GM23338 (cell line): ENCODE measurements around the gene TNNC1. TPM values are rescaled to one million over a fixed set of nuclear protein-coding genes. Genes with fewer than 3 reads are reported as not detected.

Source experiments
- ATAC-seq: fragments of 200-7000 bp; cut with Tn5 transposase; 3 replicates; pipeline ENCODE4 v1.9.1; 2020
- DNase-seq: peaks from one replicate; pipeline ENCODE4 v3.0.0-alpha.2; 2015; ENCODE audit warnings: low spot score
- H2AFZ ChIP-seq: fragments of 200-600 bp; sonication (generic); 2 replicates; pipeline ENCODE4 v1.8.0; 2016; ENCODE audit warnings: antibody characterized with exemption, mild to moderate bottlenecking, moderate library complexity
- H3F3A ChIP-seq: fragments of 200-600 bp; sonication (generic); replicated peaks from 2 replicates; pipeline ENCODE4 v1.8.0; 2017; ENCODE audit warnings: antibody characterized with exemption, mixed run types, low read depth
- H3K27ac ChIP-seq: fragments of 200-600 bp; sonication (generic); 2 replicates; pipeline ENCODE4 v1.6.1; 2016; ENCODE audit warnings: low read depth
- H3K27me3 ChIP-seq: fragments of 200-600 bp; sonication (generic); 2 replicates; pipeline ENCODE4 v1.8.0; 2016; ENCODE audit warnings: mild to moderate bottlenecking, mixed run types, moderate library complexity; ENCODE audit not compliant: insufficient read depth
- H3K36me3 ChIP-seq: fragments of 200-600 bp; sonication (generic); 2 replicates; pipeline ENCODE4 v1.8.0; 2016; ENCODE audit warnings: mild to moderate bottlenecking; ENCODE audit not compliant: insufficient read depth
- H3K4me1 ChIP-seq: fragments of 200-600 bp; sonication (generic); 2 replicates; pipeline ENCODE4 v1.8.0; 2016; ENCODE audit warnings: mild to moderate bottlenecking, moderate library complexity; ENCODE audit not compliant: insufficient read depth
- H3K4me2 ChIP-seq: fragments of 200-600 bp; sonication (generic); 2 replicates; pipeline ENCODE4 v1.7.1; 2017; ENCODE audit warnings: mixed run types
- H3K4me3 ChIP-seq: fragments of 200-600 bp; sonication (generic); 2 replicates; pipeline ENCODE4 v1.6.1; 2016; ENCODE audit warnings: mixed run types
- H3K79me2 ChIP-seq: fragments of 200-600 bp; sonication (generic); replicated peaks from 2 replicates; pipeline ENCODE4 v1.8.0; 2017; ENCODE audit warnings: mild to moderate bottlenecking; ENCODE audit not compliant: insufficient read depth
- H3K9me2 ChIP-seq: fragments of 200-600 bp; sonication (generic); 2 replicates; pipeline ENCODE4 v1.8.0; 2017; ENCODE audit not compliant: insufficient read depth
- H4K20me1 ChIP-seq: fragments of 200-600 bp; sonication (generic); replicated peaks from 2 replicates; pipeline ENCODE4 v1.8.0; 2017; ENCODE audit warnings: mild to moderate bottlenecking; ENCODE audit not compliant: insufficient read depth
- H3K27ac Mint-ChIP-seq: 2 replicates; pipeline ENCODE4 v1.8.0; 2020; ENCODE audit warnings: inconsistent platforms, mild to moderate bottlenecking, moderate library complexity, mixed read lengths
- H3K27me3 Mint-ChIP-seq: 3 replicates; pipeline ENCODE4 v1.8.0; 2022; ENCODE audit warnings: low read depth, mild to moderate bottlenecking, moderate library complexity, mixed read lengths, inconsistent platforms; ENCODE audit not compliant: insufficient read depth, poor library complexity
- H3K36me3 Mint-ChIP-seq: 3 replicates; pipeline ENCODE4 v1.8.0; 2021; ENCODE audit warnings: low read depth, mild to moderate bottlenecking, inconsistent platforms, moderate library complexity, mixed read lengths
- H3K4me1 Mint-ChIP-seq: 3 replicates; pipeline ENCODE4 v1.8.0; 2020; ENCODE audit warnings: mild to moderate bottlenecking, inconsistent platforms, mixed read lengths
- H3K4me3 Mint-ChIP-seq: 3 replicates; pipeline ENCODE4 v1.8.0; 2021; ENCODE audit warnings: moderate library complexity, mild to moderate bottlenecking, inconsistent platforms, mixed read lengths
- H3K9me3 Mint-ChIP-seq: 3 replicates; pipeline ENCODE4 v1.8.0; 2020; ENCODE audit warnings: moderate library complexity, mild to moderate bottlenecking, inconsistent platforms, mixed read lengths
- CREB1 ChIP-seq: fragments of 250-450 bp; sonication (Bioruptor Pico); IDR thresholded peaks from 2 replicates; pipeline ENCODE4 v1.5.0; 2020; ENCODE audit warnings: low read depth, mild to moderate bottlenecking, moderate library complexity
- EZH2 ChIP-seq: fragments of 200-600 bp; sonication (generic); IDR thresholded peaks from one replicate; pipeline ENCODE4 v1.8.0; 2017; ENCODE audit warnings: antibody characterized with exemption, mild to moderate bottlenecking, low read depth; ENCODE audit not compliant: unreplicated experiment
- EZH2phosphoT487 ChIP-seq: fragments of 200-600 bp; sonication (generic); IDR thresholded peaks from one replicate; pipeline ENCODE4 v1.8.1; 2018; ENCODE audit warnings: antibody characterized with exemption; ENCODE audit not compliant: unreplicated experiment
- JUNB ChIP-seq: IDR thresholded peaks from one replicate; pipeline ENCODE4 v1.6.1; 2016; ENCODE audit warnings: antibody characterized with exemption; ENCODE audit not compliant: unreplicated experiment
- NANOG ChIP-seq: IDR thresholded peaks from 2 replicates; pipeline ENCODE4 v1.6.1; 2016; ENCODE audit warnings: antibody characterized with exemption, borderline replicate concordance
- POLR2AphosphoS5 ChIP-seq: IDR thresholded peaks from 2 replicates; pipeline ENCODE4 v1.6.1; 2016; ENCODE audit warnings: antibody characterized with exemption, low read depth
- REST ChIP-seq: IDR thresholded peaks from one replicate; pipeline ENCODE4 v1.6.1; 2018; ENCODE audit warnings: antibody characterized with exemption; ENCODE audit not compliant: unreplicated experiment
- STAT1 ChIP-seq: IDR thresholded peaks from one replicate; pipeline ENCODE4 v1.6.1; 2016; ENCODE audit warnings: antibody characterized with exemption; ENCODE audit not compliant: unreplicated experiment
- ZNF114 ChIP-seq: fragments of 250-450 bp; sonication (Bioruptor Pico); IDR thresholded peaks from 2 replicates; pipeline ENCODE4 v1.5.0; 2020; ENCODE audit warnings: mild to moderate bottlenecking, moderate library complexity
- ZNF331 ChIP-seq: fragments of 250-450 bp; sonication (Bioruptor Pico); IDR thresholded peaks from 2 replicates; pipeline ENCODE4 v1.5.0; 2020; ENCODE audit warnings: low read depth, mild to moderate bottlenecking, moderate library complexity
- polyA plus RNA-seq: library from polyadenylated mRNA; unstranded; fragments of >200 nt; fragmentation: Nextera tagmentation; extraction: Ambion mirVana; gene quantifications from 2 replicates; pipeline ENCODE4 v1.2.1, GENCODE V29; 2016
- total RNA-seq: library from RNA; depleted of rRNA; stranded (reverse); fragments of >200 nt; shearing (Covaris generic); gene quantifications from 2 replicates; pipeline ENCODE4 v1.2.3, GENCODE V29; 2014
- TF ChIP-seq, protein P1 (sequence below), 2 experiments: fragments of 200-600 bp in 1 of 2; sonication (generic) in 1 of 2; conservative IDR thresholded peaks; 2 replicates each; pipeline versions ENCODE4 v1.5.1 to v1.6.1; 2016 to 2017; ENCODE audit warnings: antibody characterized with exemption in 2 of 2, low read depth in 2 of 2, mild to moderate bottlenecking in 2 of 2, moderate library complexity in 1 of 2
- TF ChIP-seq, protein P2 (sequence below): IDR thresholded peaks from 2 replicates; pipeline ENCODE4 v1.6.1; 2016; ENCODE audit warnings: antibody characterized with exemption
- TF ChIP-seq, protein P3 (sequence below): fragments of 250-450 bp; sonication (Bioruptor Pico); IDR thresholded peaks from 2 replicates; pipeline ENCODE4 v1.5.0; 2020; ENCODE audit warnings: mild to moderate bottlenecking, moderate library complexity

Gene TNNC1
- total and polyA plus RNA-seq, 2 experiments from 2014 or later: 6.5 to 6.9 TPM

- H3K27me3 ChIP-seq: no peaks in the 10 kb centered on the region
- no peaks in the 10 kb centered on the region; the same call in 1 of the 2 replicates for H4K20me1 ChIP-seq
These were observed 52.3 kb downstream of the TNNC1 start for GRCh38 chr3:52401551-52401950.

More at GRCh38 chr3:52401551-52401950, 52.3 kb downstream of the TNNC1 start:
- Mint-ChIP-seq H3K27ac (no peak overlapping the region), H3K36me3 (peaks cover 49% of the 10 kb centered on the region), H3K4me1 (no peaks in the 10 kb centered on the region), H3K9me3 (no peaks in the 10 kb centered on the region), H3K27me3 (peaks cover 8% of the 10 kb centered on the region), H3K4me3 (no peak overlapping the region)
- H3K4me3 ChIP-seq: no peak overlapping the region
- no peaks in the 10 kb centered on the region for H3K9me2 ChIP-seq
- no peak overlapping the region for H2AFZ ChIP-seq
- H3K27ac ChIP-seq: no peak overlapping the region
- TF ChIP-seq POLR2AphosphoS5 (no peak), STAT1 (no peak), EZH2phosphoT487 (no peak), JUNB (no peak), NANOG (no peak), ZNF114 (CRISPR knock-in tag) (no peak), CREB1 (CRISPR knock-in tag) (no peak), EZH2 (no peak), REST (no peak), ZNF331 (CRISPR knock-in tag) (no peak)
- TF ChIP-seq, protein P1, sequence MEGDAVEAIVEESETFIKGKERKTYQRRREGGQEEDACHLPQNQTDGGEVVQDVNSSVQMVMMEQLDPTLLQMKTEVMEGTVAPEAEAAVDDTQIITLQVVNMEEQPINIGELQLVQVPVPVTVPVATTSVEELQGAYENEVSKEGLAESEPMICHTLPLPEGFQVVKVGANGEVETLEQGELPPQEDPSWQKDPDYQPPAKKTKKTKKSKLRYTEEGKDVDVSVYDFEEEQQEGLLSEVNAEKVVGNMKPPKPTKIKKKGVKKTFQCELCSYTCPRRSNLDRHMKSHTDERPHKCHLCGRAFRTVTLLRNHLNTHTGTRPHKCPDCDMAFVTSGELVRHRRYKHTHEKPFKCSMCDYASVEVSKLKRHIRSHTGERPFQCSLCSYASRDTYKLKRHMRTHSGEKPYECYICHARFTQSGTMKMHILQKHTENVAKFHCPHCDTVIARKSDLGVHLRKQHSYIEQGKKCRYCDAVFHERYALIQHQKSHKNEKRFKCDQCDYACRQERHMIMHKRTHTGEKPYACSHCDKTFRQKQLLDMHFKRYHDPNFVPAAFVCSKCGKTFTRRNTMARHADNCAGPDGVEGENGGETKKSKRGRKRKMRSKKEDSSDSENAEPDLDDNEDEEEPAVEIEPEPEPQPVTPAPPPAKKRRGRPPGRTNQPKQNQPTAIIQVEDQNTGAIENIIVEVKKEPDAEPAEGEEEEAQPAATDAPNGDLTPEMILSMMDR (conservative IDR thresholded peaks at IDR 0.05; ENCODE audit: low read depth in 2 of 2): no peak
- TF ChIP-seq, protein P2, sequence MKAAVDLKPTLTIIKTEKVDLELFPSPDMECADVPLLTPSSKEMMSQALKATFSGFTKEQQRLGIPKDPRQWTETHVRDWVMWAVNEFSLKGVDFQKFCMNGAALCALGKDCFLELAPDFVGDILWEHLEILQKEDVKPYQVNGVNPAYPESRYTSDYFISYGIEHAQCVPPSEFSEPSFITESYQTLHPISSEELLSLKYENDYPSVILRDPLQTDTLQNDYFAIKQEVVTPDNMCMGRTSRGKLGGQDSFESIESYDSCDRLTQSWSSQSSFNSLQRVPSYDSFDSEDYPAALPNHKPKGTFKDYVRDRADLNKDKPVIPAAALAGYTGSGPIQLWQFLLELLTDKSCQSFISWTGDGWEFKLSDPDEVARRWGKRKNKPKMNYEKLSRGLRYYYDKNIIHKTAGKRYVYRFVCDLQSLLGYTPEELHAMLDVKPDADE: no peak
- TF ChIP-seq, protein P3, sequence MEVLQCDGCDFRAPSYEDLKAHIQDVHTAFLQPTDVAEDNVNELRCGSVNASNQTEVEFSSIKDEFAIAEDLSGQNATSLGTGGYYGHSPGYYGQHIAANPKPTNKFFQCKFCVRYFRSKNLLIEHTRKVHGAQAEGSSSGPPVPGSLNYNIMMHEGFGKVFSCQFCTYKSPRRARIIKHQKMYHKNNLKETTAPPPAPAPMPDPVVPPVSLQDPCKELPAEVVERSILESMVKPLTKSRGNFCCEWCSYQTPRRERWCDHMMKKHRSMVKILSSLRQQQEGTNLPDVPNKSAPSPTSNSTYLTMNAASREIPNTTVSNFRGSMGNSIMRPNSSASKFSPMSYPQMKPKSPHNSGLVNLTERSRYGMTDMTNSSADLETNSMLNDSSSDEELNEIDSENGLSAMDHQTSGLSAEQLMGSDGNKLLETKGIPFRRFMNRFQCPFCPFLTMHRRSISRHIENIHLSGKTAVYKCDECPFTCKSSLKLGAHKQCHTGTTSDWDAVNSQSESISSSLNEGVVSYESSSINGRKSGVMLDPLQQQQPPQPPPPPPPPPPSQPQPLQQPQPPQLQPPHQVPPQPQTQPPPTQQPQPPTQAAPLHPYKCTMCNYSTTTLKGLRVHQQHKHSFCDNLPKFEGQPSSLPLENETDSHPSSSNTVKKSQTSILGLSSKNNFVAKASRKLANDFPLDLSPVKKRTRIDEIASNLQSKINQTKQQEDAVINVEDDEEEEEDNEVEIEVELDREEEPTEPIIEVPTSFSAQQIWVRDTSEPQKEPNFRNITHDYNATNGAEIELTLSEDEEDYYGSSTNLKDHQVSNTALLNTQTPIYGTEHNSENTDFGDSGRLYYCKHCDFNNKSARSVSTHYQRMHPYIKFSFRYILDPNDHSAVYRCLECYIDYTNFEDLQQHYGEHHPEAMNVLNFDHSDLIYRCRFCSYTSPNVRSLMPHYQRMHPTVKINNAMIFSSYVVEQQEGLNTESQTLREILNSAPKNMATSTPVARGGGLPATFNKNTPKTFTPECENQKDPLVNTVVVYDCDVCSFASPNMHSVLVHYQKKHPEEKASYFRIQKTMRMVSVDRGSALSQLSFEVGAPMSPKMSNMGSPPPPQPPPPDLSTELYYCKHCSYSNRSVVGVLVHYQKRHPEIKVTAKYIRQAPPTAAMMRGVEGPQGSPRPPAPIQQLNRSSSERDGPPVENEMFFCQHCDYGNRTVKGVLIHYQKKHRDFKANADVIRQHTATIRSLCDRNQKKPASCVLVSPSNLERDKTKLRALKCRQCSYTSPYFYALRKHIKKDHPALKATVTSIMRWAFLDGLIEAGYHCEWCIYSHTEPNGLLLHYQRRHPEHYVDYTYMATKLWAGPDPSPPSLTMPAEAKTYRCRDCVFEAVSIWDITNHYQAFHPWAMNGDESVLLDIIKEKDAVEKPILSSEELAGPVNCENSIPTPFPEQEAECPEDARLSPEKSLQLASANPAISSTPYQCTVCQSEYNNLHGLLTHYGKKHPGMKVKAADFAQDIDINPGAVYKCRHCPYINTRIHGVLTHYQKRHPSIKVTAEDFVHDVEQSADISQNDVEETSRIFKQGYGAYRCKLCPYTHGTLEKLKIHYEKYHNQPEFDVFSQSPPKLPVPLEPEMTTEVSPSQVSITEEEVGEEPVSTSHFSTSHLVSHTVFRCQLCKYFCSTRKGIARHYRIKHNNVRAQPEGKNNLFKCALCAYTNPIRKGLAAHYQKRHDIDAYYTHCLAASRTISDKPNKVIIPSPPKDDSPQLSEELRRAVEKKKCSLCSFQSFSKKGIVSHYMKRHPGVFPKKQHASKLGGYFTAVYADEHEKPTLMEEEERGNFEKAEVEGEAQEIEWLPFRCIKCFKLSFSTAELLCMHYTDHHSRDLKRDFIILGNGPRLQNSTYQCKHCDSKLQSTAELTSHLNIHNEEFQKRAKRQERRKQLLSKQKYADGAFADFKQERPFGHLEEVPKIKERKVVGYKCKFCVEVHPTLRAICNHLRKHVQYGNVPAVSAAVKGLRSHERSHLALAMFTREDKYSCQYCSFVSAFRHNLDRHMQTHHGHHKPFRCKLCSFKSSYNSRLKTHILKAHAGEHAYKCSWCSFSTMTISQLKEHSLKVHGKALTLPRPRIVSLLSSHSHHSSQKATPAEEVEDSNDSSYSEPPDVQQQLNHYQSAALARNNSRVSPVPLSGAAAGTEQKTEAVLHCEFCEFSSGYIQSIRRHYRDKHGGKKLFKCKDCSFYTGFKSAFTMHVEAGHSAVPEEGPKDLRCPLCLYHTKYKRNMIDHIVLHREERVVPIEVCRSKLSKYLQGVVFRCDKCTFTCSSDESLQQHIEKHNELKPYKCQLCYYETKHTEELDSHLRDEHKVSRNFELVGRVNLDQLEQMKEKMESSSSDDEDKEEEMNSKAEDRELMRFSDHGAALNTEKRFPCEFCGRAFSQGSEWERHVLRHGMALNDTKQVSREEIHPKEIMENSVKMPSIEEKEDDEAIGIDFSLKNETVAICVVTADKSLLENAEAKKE: no peak
- H3K4me2 ChIP-seq: no peak overlapping the region
- DNase-seq (no peak), ATAC-seq (no peak)
- no peaks in the 10 kb centered on the region for H3K4me1 ChIP-seq
- no peaks in the 10 kb centered on the region; the same call in 1 of the 2 replicates for H3K36me3 ChIP-seq
- no peaks in the 10 kb centered on the region for H3F3A ChIP-seq
- no peaks in the 10 kb centered on the region for H3K79me2 ChIP-seq
